GM15510 (cell line): Measurements from ENCODE around the gene PAM.
A peak's percentile ranks its signal among the peaks of the same experiment; 100 is the strongest.

Source experiments
- POLR2A ChIP-seq: IDR thresholded peaks from 3 replicates; pipeline ENCODE4 v1.6.1; 2011; ENCODE audit warnings: borderline replicate concordance; ENCODE audit not compliant: insufficient read length; ENCODE audit errors: extremely low read depth

Gene PAM

GRCh38 chr5:102754767-102755431 lies at the start of gene PAM:
Gene PAM, plus strand, starts transcription at chr5:102755305. Its CDS starts 110,891 bp downstream, at chr5:102866196.
- peak; percentile 72 for TF ChIP-seq POLR2A

- TF ChIP-seq POLR2A: no peak
Observed at GRCh38 chr5:102711525-102712385, 43.4 kb upstream of the PAM start.

GRCh38 chr5:102713278-102713677 lies 41.8 kb upstream of the PAM start:
- TF ChIP-seq POLR2A: no peak

- no peak for TF ChIP-seq POLR2A
Observed at GRCh38 chr5:102713682-102714231, 41.3 kb upstream of the PAM start.

- TF ChIP-seq POLR2A: no peak
Observed at GRCh38 chr5:102715082-102715807, 39.9 kb upstream of the PAM start.

- no peak for TF ChIP-seq POLR2A
Observed at GRCh38 chr5:102716017-102716416, 39.1 kb upstream of the PAM start.

GRCh38 chr5:102718819-102719218 lies 36.3 kb upstream of the PAM start:
- no peak for TF ChIP-seq POLR2A

- no peak for TF ChIP-seq POLR2A
Observed at GRCh38 chr5:102719886-102720285, 35.2 kb upstream of the PAM start.

- TF ChIP-seq POLR2A: no peak
Observed at GRCh38 chr5:102720969-102721368, 34.1 kb upstream of the PAM start.

- TF ChIP-seq POLR2A: no peak
Observed at GRCh38 chr5:102722931-102723330, 32.2 kb upstream of the PAM start.

- TF ChIP-seq POLR2A: no peak
Observed at GRCh38 chr5:102731693-102732092, 23.4 kb upstream of the PAM start.

GRCh38 chr5:102733534-102733933 lies 21.6 kb upstream of the PAM start:
- no peak for TF ChIP-seq POLR2A

GRCh38 chr5:102737161-102737560 lies 17.9 kb upstream of the PAM start:
- no peak for TF ChIP-seq POLR2A

GRCh38 chr5:102737805-102738469 lies 17.2 kb upstream of the PAM start:
- TF ChIP-seq POLR2A: no peak
